Esophagus squamous epithelium (tissue), 5 donors: ENCODE measurements around the gene SAPCD2. TPM values are rescaled to one million over a fixed set of nuclear protein-coding genes. Genes with fewer than 3 reads are reported as not detected.

Source experiments
- DNase-seq: peaks from one replicate; lab custom pipeline; 2025; lab: John Stamatoyannopoulos, UW
- H3K27ac ChIP-seq, 4 donors: fragments of 200-600 bp; sonication (generic); one replicate each; pipeline ENCODE4 v1.5.1; 2016 to 2019; ENCODE audit warnings: mild to moderate bottlenecking in 1 of 4
- H3K27me3 ChIP-seq, 4 donors: fragments of 200-600 bp; sonication (generic); 1 replicate in 3 of 4; 2 replicates in 1 of 4; pipeline versions ENCODE4 v1.5.1 to v1.6.0; 2017 to 2021; ENCODE audit warnings: antibody characterized with exemption in 1 of 4
- H3K36me3 ChIP-seq, 3 donors: fragments of 200-600 bp; sonication (generic); one replicate each; pipeline ENCODE4 v1.5.1; 2016 to 2019
- H3K4me1 ChIP-seq, 3 donors: fragments of 200-600 bp; sonication (generic); one replicate each; pipeline ENCODE4 v1.5.1; 2017 to 2019
- H3K4me3 ChIP-seq, 4 donors: fragments of 200-600 bp; sonication (generic); 1 replicate in 3 of 4; 2 replicates in 1 of 4; pipeline ENCODE4 v1.5.1; 2016 to 2019; ENCODE audit warnings: mild to moderate bottlenecking in 2 of 4, moderate library complexity in 1 of 4
- H3K9me3 ChIP-seq, 3 donors: fragments of 200-600 bp; sonication (generic); one replicate each; pipeline ENCODE4 v1.5.1; 2016 to 2019
- CTCF ChIP-seq, 6 experiments: fragments of 450-650 bp in 4 of 6; fragments of 200-600 bp in 2 of 6; sonication (generic) in 2 of 6; IDR thresholded peaks; one replicate each; pipeline ENCODE4 v1.5.1; 2016 to 2019; ENCODE audit warnings: antibody characterized with exemption in 6 of 6, mild to moderate bottlenecking in 4 of 6, moderate library complexity in 4 of 6
- POLR2A ChIP-seq, 4 donors: fragments of 450-650 bp; IDR thresholded peaks; one replicate each; pipeline ENCODE4 v1.6.1; 2017; ENCODE audit warnings: antibody characterized with exemption in 4 of 4, mild to moderate bottlenecking in 4 of 4, moderate library complexity in 3 of 4
- WGBS, 2 donors: methylation state at CpG; one replicate each; pipeline ENCODE4 v1.1.5; 2018; 5-methylcytosine and 5-hydroxymethylcytosine counted together
- intact Hi-C: fragments of 100-400 bp; cut with DNase I; formaldehyde crosslinking; loops from one replicate; pipeline ENCODE4 v1.15.0; 2022
- total RNA-seq, 4 donors: library from RNA; depleted of rRNA; stranded (reverse); fragments of >200 nt; gene quantifications; one replicate each; pipeline ENCODE4 v1.1.0, GENCODE V29; 2016
- donor health status: DM: yes; HTN: yes; CAD: no.

Gene SAPCD2
- total RNA-seq, 4 donors from 2014 or later: 8.2 to 21.2 (median 14.7) TPM

- Histone ChIP-seq H3K4me3 (no peak overlapping the region), H3K4me1 (peaks cover 23 to 59% (median 24%) of the 10 kb centered on the region in 3 donors), H3K36me3 (no peaks in the 10 kb centered on the region), H3K27ac (no peak overlapping the region), H3K27me3 (peaks cover 0 to 21% (median 0%) of the 10 kb centered on the region in 4 donors), H3K9me3 (no peaks in the 10 kb centered on the region)
- DNase-seq: no peak
- WGBS, 2 donors: 83 to 88% methylated on average over 8 to 9 of the region's 9 CpGs
- intact Hi-C loops: no loop called here
- TF ChIP-seq CTCF (IDR thresholded peaks at IDR 0.05): no peak
- TF ChIP-seq POLR2A (IDR thresholded peaks at IDR 0.05): no peak
Measured at GRCh38 chr9:137058521-137059234, 11.7 kb downstream of the SAPCD2 start.

GRCh38 chr9:137057545-137057944 is 12.8 kb downstream of the SAPCD2 start:
- WGBS, 2 donors: 46 to 69% methylated on average over 16 of the region's 16 CpGs
- H3K4me1 ChIP-seq: peaks cover 29 to 61% (median 35%) of the 10 kb centered on the region in 3 donors
- H3K9me3 ChIP-seq: no peaks in the 10 kb centered on the region
- TF ChIP-seq CTCF (IDR thresholded peaks at IDR 0.05): no peak
- TF ChIP-seq POLR2A (IDR thresholded peaks at IDR 0.05): no peak
- H3K27me3 ChIP-seq: peaks cover 0 to 32% (median 2%) of the 10 kb centered on the region in 4 donors
- intact Hi-C loops: no loop called here
- no peak overlapping the region for H3K27ac ChIP-seq
- H3K4me3 ChIP-seq: no peak overlapping the region
- H3K36me3 ChIP-seq: no peaks in the 10 kb centered on the region
- no peak for DNase-seq

GRCh38 chr9:137056739-137057415 is 13.5 kb downstream of the SAPCD2 start:
- TF ChIP-seq CTCF (IDR thresholded peaks at IDR 0.05): no peak
- TF ChIP-seq POLR2A (IDR thresholded peaks at IDR 0.05): no peak
- no peak overlapping the region for H3K4me3 ChIP-seq
- 59 to 64% methylated on average over 15 to 17 of the region's 17 CpGs for WGBS, 2 donors
- H3K27me3 ChIP-seq: peaks cover 0 to 39% (median 2%) of the 10 kb centered on the region in 4 donors
- H3K36me3 ChIP-seq: no peaks in the 10 kb centered on the region
- no peak for DNase-seq
- peaks cover 29 to 55% (median 35%) of the 10 kb centered on the region in 3 donors for H3K4me1 ChIP-seq
- intact Hi-C loops: no loop called here
- H3K27ac ChIP-seq: no peak overlapping the region
- no peaks in the 10 kb centered on the region for H3K9me3 ChIP-seq

- no peak for DNase-seq
- H3K4me1 ChIP-seq: peaks cover 29 to 55% (median 35%) of the 10 kb centered on the region in 3 donors
- 13 to 22% methylated on average over 3 to 12 of the region's 28 CpGs for WGBS, 2 donors
- H3K27ac ChIP-seq: peak overlapping the region; percentile 11 to 63 (median 52)
- TF ChIP-seq CTCF (IDR thresholded peaks at IDR 0.05) (no peak), POLR2A (IDR thresholded peaks at IDR 0.05) (no peak)
- no peaks in the 10 kb centered on the region for H3K36me3 ChIP-seq
- no peaks in the 10 kb centered on the region for H3K9me3 ChIP-seq
- peak overlapping the region in 1 of 4 donors; percentile 6 for H3K4me3 ChIP-seq
- peaks cover 0 to 51% (median 2%) of the 10 kb centered on the region in 4 donors for H3K27me3 ChIP-seq
- intact Hi-C loops: no loop called here
Measured at GRCh38 chr9:137055385-137056364, 14.7 kb downstream of the SAPCD2 start.
